NCI-H2171 treated with DMSO at 0.1 percent for 48 hours (cell line): ENCODE results near the gene ARID1B.
"Not testable (repeated sequence)": the region's sequence is repeated elsewhere in the genome, so short reads cannot be mapped to it uniquely, and the experiment has no call there.

Experiments
- DNase-seq: peaks from one replicate; lab custom pipeline; 2025; lab: John Stamatoyannopoulos, UW

ARID1B gene

GRCh38 chr6:156963712-156964700, 186.8 kb downstream of the ARID1B start:
- no peak for DNase-seq

GRCh38 chr6:156967852-156968251, 190.7 kb downstream of the ARID1B start:
- no peak for DNase-seq

- no peak for DNase-seq
These were observed 192.1 kb downstream of the ARID1B start for GRCh38 chr6:156969233-156969632.

GRCh38 chr6:156970595-156971112, 193.5 kb downstream of the ARID1B start:
- DNase-seq = no peak

- no peak for DNase-seq
These were observed 194.1 kb downstream of the ARID1B start for GRCh38 chr6:156971153-156971885.

- no peak for DNase-seq
These were observed 195.0 kb downstream of the ARID1B start for GRCh38 chr6:156972145-156972544.

- DNase-seq = no peak
These were observed 197.7 kb downstream of the ARID1B start for GRCh38 chr6:156974830-156975261.

GRCh38 chr6:156975414-156975813, 198.2 kb downstream of the ARID1B start:
- no peak for DNase-seq

- no peak for DNase-seq
These were observed 199.3 kb downstream of the ARID1B start for GRCh38 chr6:156976216-156977127.

GRCh38 chr6:156977527-156978291, 200.5 kb downstream of the ARID1B start:
- peak; percentile 11 for DNase-seq

GRCh38 chr6:156978948-156979347, 201.8 kb downstream of the ARID1B start:
- no peak for DNase-seq

GRCh38 chr6:156980515-156980914, 203.3 kb downstream of the ARID1B start:
- peak; percentile 75 for DNase-seq

GRCh38 chr6:156980948-156981347, 203.8 kb downstream of the ARID1B start:
- DNase-seq = peak; percentile 64

- no peak for DNase-seq
These were observed 205.0 kb downstream of the ARID1B start for GRCh38 chr6:156982168-156982567.

GRCh38 chr6:156982864-156983263, 205.7 kb downstream of the ARID1B start:
- not testable (repeated sequence) for DNase-seq

- no peak for DNase-seq
These were observed 207.1 kb downstream of the ARID1B start for GRCh38 chr6:156984178-156984738.

- no peak for DNase-seq
These were observed 208.1 kb downstream of the ARID1B start for GRCh38 chr6:156985309-156985708.

GRCh38 chr6:156988276-156989158, 211.3 kb downstream of the ARID1B start:
- DNase-seq = peak; percentile 70

GRCh38 chr6:156989159-156989806, 212.1 kb downstream of the ARID1B start:
- DNase-seq = no peak
